ENCODE measurements around the gene LRP2. TPM values are rescaled to one million over a fixed set of nuclear protein-coding genes. Genes with fewer than 3 reads are reported as not detected.

Gene LRP2
- polyA plus RNA-seq, 4 donors, result 115 to 189 (median 139) TPM

DNA sequence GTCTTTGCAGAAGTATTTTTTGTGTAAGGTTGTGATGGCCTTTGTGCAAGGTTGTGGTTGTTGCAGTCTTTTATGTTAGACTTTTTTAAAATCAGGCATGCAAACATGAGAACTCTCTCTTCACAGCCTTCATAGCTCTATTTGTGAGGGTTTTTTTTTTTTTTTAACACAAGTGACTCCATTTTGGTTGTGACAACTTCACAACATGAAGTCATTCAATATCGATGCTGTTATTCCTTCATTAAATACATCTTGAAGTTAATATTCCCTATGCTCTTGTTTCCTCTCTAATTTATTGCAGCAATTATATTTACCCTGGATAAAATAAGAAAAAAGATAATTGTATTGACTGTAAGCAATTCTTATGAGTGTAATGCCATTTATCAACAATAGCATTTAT lies 257.5 kb downstream of the LRP2 start:
- no peak for DNase-seq (ENCODE audit: low read depth in 4 of 4, low spot score in 3 of 4)

DNA sequence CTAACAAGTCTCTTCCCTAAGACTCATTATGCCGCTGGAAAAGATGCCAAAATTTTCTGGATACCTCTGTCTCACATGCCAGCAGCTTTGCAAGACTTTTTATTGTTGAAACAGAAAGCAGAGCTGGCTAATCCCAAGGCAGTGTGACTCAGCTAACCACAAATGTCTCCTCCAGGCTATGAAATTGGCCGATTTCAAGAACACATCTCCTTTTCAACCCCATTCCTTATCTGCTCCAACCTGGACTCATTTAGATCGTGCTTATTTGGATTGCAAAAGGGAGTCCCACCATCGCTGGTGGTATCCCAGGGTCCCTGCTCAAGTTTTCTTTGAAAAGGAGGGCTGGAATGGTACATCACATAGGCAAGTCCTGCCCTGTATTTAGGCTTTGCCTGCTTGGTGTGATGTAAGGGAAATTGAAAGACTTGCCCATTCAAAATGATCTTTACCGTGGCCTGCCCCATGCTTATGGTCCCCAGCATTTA lies 266.7 kb downstream of the LRP2 start:
- DNase-seq (ENCODE audit: low read depth in 4 of 4, low spot score in 3 of 4), result no peak

DNA sequence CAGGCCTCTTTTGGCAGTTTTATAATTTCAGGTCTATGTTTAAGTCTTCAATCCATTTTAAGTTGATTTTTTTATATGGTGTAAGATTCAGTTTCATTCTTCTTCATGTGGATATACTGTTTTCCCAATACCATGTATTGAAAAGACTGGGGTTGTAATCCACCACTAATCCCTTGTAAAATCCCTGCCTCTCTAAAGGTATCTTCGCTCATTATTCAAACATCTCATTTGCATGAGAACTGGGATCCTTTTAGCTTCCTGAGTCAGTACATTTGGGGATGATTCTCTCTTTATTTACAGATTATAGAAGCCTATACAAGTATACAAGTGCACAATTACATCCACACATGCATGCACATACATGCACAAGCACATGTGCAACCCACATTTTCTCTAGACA lies 267.7 kb downstream of the LRP2 start:
- DNase-seq (ENCODE audit: low read depth in 4 of 4, low spot score in 3 of 4), result no peak

DNA sequence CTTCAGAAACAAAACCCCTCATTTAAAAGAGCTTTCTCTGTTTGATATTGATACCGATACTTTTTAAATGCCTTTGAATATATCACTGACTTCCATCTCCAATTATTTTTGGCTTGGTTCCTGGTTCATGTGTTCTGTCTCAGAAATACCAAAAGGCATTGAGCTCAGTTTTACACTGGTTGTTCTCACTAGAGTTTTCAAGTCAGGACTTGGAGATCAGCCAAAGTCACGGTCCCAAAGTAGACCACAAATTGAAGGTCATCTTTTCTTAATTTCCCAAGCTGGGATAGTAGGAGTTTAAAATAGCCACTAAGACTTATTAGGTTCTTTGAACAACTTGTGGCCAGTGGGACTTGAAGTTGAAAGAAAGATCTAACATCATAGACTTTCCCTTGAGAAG lies 268.8 kb downstream of the LRP2 start:
- DNase-seq (ENCODE audit: low read depth in 4 of 4, low spot score in 3 of 4), result no peak

DNA sequence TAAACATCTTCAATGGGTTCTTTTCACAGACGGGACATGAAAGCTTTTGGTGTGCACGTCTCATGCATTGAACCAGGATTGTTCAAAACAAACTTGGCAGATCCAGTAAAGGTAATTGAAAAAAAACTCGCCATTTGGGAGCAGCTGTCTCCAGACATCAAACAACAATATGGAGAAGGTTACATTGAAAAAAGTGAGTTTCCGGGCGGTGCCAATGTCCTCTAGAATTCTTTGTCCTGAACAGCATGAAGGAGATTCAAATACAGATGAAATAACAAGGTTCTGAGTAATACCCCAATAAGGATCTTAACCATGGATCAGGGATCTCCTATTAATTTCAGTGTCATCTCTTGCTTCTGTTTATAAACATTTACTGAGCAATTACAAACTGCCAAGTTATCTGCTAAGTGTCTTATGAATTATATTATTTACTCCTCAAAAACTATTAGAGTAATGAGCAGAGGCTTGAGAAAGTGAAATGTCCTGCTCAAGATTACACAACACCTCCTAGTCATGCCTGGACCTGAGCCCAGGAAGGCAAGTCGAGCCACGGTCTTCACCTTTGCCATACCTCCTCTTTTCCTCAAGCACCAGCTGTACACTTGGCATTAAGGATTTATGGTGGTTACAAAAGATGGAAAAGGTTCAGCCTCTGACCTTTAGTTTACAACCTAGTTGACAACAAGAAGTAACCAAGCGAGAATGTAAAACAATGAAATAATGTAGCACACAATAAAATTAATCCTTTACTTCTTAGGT lies 270.4 kb downstream of the LRP2 start:
- DNase-seq (ENCODE audit: low read depth in 4 of 4, low spot score in 3 of 4), result no peak

DNA sequence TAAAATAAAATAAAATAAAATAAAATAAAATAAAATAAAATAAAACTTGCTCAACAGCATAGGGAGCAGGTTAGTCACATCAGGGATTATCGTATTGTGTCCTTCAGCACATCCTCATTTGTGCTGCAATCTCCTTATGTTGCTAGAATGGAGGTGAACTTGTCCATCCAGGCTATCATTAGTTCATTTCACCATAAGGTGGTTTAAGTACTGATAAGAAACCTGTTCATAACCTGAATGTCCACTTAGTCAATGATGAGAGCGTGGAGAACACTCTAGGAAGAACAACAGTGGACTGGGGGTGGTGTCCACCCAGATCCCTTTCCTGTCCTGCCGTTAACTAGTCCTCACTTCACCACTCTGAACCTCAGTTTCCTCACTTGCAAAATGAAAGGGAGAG lies 271.1 kb downstream of the LRP2 start:
- no peak for DNase-seq (ENCODE audit: low read depth in 4 of 4, low spot score in 3 of 4)

DNA sequence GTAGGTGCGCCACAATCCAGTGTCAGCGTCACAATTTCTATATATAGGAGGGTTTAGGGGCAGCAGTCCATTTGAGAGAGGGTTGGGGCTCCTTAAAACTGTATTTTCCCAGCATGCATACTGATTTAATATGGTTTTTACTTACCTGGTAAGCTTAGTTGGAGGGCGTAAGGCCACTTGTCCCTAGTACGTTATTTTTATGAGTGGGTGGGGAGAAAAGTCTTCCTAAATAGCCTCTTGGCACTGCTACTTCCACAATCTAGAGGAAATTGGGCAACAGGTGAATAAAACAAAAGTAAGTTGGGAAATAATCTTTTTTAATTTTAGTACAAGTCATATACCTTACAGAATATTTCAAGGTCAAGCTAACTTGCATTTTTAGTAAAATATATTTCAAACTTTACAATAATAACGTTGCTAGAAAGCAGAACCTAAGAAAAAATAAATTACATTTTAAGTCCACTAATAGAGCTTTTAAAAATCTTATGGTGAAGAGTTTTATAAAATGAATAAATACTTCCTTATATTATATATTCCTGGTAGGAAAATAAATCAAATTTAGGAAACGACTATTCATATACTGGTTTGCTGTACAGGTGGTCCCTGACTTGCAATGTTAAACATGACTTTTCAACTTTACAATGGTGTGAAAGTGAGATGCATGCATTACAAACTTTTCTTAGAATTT lies 272.1 kb downstream of the LRP2 start:
- DNase-seq (ENCODE audit: low read depth in 4 of 4, low spot score in 3 of 4), result no peak

DNA sequence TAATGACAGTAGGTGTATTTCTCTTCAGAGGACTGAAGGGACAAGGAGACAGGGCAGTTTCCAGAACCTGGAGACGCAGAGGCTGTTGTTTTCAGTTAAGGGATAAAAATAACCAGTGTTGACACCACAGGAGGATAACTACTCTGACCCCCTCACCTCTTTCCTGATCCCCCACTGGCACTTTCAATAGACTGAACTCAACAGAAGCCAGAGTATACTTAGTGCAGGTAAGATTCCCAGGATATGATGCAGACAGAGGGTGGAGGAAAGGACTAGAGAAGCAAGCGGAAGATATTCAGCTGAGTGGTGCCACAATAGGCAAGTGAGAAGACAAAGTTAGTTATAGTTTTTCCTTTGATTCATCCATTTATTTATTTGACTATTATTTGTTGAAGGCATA lies 273.2 kb downstream of the LRP2 start:
- no peak for DNase-seq (ENCODE audit: low read depth in 4 of 4, low spot score in 3 of 4)

DNA sequence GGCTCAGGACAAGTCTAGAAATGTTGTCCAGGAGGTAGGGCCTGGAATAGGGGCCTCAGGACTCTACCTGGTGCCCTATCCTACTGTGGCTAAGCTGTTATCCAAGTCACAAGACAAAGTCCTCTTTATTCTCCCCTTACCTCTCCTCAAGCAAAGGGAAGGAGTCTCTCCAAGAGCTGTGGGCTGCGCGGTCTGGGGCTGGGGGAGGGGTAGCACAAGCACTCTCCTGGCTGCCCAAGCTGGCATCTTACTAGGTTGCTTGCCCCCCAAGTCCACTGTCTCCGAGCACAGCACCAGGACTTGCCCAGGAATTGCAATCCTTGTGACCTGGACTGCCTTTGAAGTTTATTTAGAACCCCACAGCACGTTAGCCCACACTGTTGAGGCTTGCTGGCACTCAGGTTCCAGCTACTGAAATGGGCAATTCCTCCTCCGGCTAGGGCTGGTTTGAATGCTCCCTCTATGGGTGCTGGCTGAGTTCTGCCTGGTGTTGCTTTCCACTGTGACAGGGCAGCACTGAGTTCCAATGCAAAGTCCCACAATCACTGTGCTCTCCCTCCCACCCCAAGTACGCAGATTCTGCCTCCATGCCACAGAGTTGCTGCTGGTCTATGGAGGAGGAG lies 274.5 kb downstream of the LRP2 start:
- no peak for DNase-seq (ENCODE audit: low read depth in 4 of 4, low spot score in 3 of 4)

DNA sequence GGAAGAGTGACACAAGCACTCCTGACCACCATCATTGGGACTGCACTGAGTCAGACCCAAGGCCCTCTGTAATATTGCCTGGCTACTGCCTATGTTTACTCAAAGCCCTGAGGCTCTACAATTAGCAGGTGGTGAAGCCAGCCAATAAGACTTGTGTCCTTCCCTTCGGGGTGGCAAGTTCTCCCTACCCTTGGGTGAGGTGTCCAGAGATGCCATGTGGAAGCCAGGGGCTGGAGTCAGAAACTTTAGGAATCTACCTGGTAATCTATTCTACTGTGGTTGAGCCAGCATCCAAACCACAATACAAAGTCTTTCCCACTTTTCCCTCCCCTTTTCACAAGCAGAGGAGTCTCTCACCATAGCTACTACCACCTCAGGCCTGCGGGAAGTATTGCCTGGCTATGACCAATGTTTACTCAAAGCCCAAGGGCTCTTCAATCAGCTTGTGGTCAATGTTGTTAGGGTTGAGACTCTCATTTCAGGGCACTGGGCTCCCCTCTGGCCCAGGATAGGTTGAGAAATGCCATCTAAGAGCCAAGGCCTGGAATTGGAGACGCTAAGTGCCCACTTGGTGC lies 275.4 kb downstream of the LRP2 start:
- DNase-seq (ENCODE audit: low read depth in 4 of 4, low spot score in 3 of 4), result no peak

DNA sequence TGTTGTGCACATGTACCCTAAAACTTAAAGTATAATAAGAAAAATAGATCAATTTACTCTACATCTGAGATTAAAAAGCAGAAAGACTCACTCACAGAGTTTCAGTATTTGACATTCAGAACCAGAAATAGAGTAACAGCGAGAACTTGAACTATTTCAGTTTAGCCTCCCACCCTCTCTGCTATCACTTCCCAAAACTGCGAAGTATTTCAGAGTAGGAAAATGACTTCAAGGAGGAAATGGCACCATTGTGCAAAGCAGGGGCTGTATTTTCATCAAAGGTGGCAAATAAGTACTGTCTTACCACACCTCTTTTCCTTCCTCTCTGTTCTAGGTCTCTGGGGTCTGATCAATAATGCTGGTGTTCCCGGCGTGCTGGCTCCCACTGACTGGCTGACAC lies 279.3 kb downstream of the LRP2 start:
- DNase-seq (ENCODE audit: low read depth in 4 of 4, low spot score in 3 of 4), result no peak

DNA sequence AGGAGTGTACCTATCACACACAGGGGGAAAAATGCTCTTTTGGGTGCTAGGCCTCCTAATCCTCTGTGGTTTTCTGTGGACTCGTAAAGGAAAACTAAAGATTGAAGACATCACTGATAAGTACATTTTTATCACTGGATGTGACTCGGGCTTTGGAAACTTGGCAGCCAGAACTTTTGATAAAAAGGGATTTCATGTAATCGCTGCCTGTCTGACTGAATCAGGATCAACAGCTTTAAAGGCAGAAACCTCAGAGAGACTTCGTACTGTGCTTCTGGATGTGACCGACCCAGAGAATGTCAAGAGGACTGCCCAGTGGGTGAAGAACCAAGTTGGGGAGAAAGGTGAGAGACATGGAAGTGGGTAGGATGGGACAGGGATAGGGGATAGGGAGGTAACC lies 280.8 kb downstream of the LRP2 start:
- DNase-seq (ENCODE audit: low read depth in 4 of 4, low spot score in 3 of 4), result no peak

DNA sequence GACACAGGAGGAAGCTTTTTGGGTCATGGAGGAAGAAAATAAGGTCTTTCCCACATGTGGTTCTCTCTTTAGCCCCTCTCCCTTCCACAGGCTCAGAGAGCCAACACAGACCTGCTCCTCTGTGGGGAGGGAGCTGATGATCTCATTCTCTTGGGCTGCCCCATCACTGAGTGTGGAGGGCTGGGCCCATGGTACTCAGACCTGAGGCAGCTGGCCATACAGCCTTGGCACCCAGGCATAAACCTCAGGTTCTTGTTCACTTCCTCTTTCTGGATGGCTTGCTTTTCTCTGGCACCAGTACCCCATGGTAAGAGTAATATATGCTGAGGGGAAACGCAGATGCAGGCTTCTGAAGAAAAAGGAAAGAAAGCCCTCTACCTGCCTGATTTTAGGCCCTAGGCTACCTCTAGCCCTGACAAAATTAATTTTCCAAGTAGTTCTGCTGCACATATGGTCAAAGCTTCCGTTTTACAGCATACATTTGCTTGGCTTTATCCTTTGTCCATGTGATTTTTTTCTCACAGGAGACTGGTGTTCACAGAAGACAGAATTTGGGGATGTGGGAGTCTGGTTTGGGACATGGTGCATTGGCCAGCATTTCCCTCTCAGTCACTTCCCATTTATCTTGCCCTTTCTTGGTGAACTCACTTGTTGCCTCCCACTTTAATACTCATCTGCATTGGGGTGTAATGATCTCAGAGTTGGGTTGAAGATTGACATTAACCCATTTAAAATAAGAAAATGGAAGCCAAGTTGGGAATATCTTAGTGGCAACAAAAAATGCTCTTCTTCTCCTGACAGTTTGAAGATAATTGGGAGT lies 281.9 kb downstream of the LRP2 start:
- no peak for DNase-seq (ENCODE audit: low read depth in 4 of 4, low spot score in 3 of 4)

DNA sequence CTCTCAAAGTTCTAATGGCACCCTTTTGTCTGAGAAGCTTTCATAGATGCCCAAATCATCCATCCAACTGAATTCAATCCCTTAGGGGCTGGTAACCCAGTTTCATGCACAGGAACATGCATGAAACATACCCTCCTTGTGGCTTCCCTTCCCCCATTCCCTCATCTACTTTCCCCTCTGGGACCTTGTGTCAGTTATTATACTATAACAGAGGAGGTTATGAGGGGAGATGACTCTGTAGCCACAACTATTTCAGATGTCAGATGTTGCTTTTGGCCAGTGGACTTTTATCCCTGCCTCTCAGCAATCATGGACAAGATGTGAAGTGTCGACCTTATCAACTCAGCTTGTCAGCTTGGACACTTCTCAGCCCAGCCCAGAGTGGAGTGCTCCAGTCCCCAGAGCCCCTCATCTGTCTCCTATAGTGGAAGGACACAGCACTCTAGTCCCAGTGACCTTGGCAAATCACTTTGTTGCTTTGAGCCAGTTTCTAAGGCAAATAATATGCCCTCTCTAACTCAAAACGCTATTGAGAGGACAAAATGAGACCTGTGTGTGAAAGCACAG lies 284.6 kb downstream of the LRP2 start:
- no peak for DNase-seq (ENCODE audit: low read depth in 4 of 4, low spot score in 3 of 4)

Other genes starting within 250 kb of the LRP2 start
- 10 to 100 TPM; 12.6 to 15.0 (median 13.1) TPM for gene BBS5, start 117.0 kb upstream of the LRP2 start, polyA plus RNA-seq (ENCODE audit: insufficient read length in 4 of 4)
- gene KLHL41, start 147.2 kb upstream of the LRP2 start, polyA plus RNA-seq (ENCODE audit: insufficient read length in 4 of 4), result 1 to 10 TPM in 3 of 4 donors, under 1 TPM in 1; 0.88 to 1.2 (median 1.1) TPM
- gene FASTKD1, start 211.3 kb upstream of the LRP2 start, polyA plus RNA-seq (ENCODE audit: insufficient read length in 4 of 4), result 10 to 100 TPM; 29.3 to 41.5 (median 32.9) TPM
- 100 to 1,000 TPM in 1 of 4 donors, 10 to 100 TPM in 3; 86.7 to 104 (median 93.6) TPM for gene PPIG, start 221.8 kb upstream of the LRP2 start, polyA plus RNA-seq (ENCODE audit: insufficient read length in 4 of 4)

Data from right renal pelvis (tissue), 4 donors.